GM12891 (cell line): ENCODE results near the gene UBE3C.

Experiments used
- POLR2A ChIP-seq: IDR thresholded peaks from 2 replicates; pipeline ENCODE4 v1.6.1; 2011; ENCODE audit warnings: low read depth, low read length, control low read depth
- TAF1 ChIP-seq: IDR thresholded peaks from 2 replicates; pipeline ENCODE4 v1.6.1; 2011; ENCODE audit warnings: low read depth, low read length, control low read depth

GRCh38 chr7:157136372-157136771, 2.4 kb upstream of the UBE3C start:
- TF ChIP-seq POLR2A, result no peak
- no peak for TF ChIP-seq TAF1
